ENCODE measurements around the gene PPP1R12B.
"Not testable (repeated sequence)": the region's sequence is repeated elsewhere in the genome, so short reads cannot be mapped to it uniquely, and the experiment has no call there.

The PPP1R12B gene

DNA sequence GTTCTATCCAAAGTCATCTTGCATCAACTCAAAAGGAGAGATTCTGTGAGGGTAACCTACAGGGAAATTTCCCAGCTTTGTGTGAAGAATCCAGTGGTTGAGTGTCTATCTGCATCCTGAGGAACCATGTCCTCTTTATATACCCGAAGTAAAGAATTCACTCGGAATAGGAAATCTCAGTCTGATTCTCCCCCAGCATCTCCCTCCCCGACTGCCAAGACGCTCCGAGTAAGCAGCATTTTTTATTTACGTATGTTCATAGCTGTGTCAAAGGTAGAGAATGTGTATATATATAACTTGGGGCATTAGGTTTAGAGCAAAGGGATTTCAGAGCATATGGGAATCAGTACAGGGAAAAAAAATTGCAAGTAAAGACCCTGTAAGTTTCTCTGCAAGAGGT is 191.5 kb downstream of the PPP1R12B start:
- DNase-seq = no peak

DNA sequence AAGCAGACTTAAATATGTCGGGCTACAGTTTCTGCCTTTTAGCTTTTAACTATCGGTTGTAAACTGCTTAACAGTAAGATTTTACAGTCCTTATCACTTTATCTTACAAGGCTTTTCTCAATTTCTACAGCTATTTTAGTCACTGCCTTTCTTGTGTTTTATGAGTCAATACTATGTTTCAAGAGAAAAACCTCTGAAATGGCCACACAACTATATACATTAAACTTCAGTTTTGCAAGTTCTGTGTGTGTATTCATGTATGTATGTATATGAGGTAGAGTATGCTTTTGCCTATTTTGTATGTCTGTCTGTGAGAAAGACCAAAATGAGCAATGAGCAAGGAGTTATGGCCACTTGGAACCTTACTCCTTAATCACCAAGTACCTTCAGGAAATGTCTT is 191.9 kb downstream of the PPP1R12B start:
- DNase-seq = no peak

DNA sequence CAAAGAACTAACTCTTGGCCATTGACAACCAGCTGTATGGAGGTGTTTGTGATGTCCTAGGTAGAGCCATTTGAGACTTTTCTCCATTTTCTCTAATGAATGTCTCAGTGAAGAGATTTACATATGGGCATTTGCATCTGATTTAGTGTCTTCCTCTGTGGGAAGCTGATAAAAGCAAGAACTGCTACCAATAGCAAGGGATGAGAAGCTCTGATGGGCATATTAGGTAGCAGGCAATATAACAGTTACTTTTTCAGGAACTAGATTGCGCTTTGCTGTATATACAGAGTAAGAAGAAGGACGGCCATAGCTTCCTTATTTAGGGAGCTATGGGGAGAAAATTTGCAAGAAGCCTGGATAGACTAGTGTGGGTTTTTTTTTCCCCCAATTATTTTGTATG is 192.4 kb downstream of the PPP1R12B start:
- not testable (repeated sequence) for DNase-seq

DNA sequence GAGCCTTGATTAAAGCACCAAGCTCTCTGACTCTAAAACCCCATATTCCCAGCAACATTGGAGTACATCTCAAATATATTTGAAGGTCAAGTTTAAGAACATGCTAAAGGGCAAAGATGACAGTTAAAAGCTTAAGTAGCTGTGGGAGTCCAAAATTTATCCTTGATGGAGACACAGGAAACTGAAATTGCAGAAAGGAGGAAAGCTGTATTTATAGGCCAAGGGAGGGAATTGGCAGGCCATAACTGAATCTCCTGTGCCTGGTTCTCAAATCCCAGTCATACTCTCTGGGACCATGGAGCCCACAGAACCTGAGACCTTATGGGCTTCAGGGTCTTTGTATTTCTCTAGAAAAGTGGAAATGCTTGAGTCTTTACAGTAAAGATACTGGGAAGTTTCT is 193.9 kb downstream of the PPP1R12B start:
- DNase-seq = not testable (repeated sequence)

DNA sequence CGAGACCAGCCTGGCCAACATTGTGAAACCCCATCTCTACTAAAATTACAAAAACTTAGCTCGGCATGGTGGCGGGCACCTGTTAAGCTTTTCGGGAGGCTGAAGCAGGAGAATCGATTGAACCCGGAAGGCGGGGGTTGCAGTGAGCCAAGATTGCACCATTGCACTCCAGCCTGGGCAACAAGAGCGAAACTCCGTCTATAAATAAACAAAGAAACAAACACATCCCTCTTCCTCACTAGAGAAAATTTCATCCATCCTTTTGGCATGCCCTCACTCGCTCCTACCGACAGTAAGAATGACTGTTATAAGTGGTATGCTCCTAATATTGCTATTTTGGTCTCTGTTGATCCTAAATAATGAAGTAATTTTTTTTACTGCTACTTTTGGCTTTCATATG is 195.0 kb downstream of the PPP1R12B start:
- not testable (repeated sequence) for DNase-seq

DNA sequence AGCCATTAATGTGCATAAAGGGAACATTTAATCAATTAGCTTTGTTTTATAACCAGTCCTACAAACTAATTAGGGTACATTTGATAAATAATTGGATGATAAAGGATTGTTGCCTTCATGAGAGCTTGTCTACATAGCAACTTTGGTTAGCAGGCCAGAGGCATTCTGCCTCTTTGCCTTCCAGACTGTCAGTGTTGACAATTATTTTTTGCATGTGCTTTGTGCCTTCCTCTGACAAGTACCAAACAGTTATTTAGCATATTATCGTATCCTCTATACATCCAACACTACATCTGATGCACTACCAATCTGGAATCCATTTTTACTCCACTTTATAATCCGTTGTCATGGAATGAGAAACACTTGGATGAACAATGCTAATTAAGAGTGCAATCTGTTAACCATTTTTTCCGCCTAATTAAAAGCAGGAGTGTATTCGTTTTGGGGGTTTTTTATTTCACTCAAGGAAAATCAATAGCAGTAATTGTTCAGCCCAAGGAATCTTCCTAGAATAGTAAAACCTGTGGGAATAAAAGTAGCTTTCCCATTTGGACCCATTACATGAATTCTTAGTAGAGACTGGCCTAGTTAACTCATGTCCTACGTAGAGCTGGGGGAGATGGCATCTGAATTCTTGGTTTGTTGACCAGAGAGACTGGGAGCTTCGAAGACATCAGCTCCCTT is 196.4 kb downstream of the PPP1R12B start:
- not testable (repeated sequence) for DNase-seq

DNA sequence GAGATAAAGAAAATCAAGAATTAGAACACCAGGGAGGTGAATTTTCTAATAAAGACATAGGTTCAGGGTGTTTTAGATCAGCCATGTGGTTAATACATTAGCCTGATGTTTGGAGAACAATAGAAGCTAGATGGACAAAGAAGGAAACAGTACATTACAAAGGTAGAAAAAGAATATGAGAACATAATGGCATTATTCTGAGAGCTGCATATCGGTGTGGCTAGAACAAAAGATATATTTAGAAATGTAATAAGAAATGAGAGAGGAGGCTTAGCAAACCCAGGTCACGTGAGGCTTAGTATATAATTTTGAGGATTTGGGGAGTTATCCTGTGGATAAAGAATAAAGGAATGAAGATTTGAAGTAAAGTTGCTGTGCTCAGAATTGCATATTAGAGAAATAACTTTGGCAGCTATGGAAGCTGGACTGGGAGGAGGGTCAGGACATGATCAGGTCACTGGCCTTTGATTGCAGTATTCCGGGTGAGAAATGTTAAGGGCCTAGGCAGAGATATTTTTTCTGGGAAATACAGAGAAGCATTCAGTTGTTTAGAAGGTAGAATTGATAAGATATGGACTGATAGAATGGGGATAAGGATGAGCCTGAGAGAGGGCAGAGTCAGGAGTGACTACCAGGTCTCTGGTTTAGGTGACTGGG is 197.3 kb downstream of the PPP1R12B start:
- not testable (repeated sequence) for DNase-seq

DNA sequence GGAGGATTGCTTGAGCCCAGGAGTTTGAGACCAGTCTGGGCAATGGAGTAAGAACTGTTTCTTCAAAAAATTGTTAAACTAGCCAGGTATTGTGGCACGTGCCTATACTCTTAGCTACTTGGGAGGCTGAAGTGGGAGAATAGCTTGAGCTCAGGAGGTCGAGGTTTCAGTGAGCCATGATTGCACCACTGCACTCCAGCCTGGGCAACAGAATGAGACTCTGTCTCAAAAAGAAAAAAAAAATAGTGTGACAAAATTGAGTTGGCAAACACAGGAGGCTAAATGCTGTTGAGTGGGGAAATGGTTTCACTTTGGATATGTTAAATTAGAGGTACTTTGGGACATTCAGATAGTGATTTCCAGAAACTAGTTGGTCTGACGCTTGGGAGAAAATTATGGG is 197.9 kb downstream of the PPP1R12B start:
- DNase-seq = not testable (repeated sequence)

DNA sequence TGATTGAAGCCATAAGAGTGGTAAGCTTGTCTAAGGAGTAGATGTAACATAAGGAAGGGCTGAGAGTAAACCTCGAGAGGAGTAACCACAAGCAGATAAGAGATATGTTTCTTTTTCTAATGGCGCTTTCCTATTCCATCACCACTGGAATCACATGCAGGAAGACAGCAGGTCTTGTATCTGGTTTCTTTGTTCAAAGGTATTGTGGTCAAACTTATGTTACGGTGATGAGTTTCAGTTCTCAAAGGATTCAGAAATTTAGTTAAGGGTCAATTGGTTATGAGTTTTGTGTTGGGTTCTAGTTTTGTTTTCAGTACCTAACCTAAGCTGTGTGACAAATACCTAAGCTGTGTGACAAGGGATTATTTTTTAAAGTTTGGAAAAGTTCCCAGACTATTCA is 198.3 kb downstream of the PPP1R12B start:
- DNase-seq = not testable (repeated sequence)

DNA sequence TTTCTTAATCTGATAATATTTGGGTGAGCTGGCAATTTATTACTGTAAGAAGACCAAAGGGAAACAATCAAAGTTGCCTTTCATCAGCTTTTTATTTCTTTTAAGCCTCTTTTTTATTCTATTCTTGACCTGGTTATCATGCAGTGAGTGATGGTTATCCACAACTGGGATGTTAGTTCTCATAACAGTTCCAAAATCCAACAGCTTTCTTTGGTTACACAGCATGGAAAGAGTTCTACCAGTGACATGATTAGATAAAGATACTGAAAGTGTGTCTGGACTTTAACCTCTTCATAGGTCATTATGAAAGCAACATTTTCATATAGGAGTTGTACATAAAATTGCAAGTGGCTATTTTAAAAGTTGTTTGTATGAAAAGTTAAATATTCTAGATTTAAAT is 198.7 kb downstream of the PPP1R12B start:
- DNase-seq = no peak

DNA sequence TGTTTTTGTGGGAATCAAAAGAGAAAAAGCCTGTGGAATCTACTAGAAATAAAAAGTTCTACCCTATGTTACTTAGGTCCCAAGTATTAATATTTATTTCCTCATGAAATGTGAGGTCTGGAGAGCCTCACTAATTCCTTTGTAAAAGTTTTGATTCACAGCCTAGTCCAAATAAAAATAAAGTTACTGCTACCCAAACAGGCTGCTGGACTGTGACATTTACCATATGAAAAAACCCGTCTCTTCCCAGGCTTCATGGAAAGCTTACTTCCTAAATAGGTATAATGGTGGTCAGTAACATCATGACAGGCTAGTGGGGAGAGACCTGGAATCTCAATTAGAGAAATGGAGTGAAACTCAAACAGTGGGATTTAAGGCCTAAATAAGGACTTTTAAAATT is 201.6 kb downstream of the PPP1R12B start:
- not testable (repeated sequence) for DNase-seq

DNA sequence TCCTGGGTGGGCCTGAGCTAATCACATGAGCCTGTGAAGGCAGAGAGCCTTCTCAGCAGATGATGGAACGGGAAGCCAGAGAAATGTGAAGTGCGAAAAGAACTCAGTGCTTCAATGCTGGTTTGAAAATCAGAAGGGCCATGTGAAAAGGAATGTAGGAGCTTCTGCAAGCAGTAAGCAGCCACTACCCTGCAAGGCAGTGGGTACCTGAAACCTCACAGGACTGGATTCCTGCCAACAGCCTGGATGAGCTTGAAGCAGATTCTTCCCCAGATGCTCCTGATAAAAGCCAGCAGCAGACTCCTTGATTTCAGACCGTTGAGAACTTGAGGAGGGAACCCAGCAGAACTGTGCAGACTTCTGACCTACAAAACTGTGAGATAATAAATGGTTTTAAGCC is 203.2 kb downstream of the PPP1R12B start:
- DNase-seq = no peak

DNA sequence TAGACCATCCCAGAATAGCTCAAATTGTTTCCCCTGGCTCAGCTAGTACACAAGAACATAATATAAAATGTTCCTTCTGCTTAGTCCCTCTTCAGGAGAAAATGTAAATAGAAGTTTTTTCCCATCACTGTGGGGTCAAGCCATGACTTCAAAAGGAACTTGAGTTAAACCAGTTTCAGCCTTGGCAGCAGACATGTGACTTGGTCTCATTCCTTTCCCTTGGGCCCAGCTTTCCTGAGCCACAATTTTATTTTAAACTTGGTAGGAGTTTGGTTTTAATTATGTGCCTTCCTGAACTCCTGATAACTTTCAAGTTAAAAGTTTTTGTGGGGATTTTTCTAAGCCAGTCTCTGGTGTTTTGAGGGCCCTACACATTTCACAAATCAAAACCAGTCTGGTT is 204.1 kb downstream of the PPP1R12B start:
- DNase-seq = not testable (repeated sequence)

DNA sequence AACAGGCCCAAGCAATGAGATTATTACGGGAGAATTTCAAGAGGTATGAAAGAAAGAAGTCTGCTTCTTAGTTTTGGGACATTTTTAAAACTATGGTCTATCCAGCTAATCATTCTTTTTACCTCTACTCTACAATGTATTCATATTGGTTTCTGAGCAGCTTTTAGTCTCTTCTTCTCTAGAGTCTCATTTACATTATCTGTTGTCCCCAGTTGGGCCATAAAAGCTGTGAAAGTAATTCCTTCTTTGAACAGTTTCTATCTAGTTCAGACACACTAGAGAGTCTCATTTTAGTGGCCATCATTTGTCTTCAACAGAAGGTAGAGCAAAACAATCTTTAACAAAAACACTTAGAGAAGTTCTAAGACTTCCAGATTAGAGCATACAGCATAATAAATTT is 204.6 kb downstream of the PPP1R12B start:
- not testable (repeated sequence) for DNase-seq

DNA sequence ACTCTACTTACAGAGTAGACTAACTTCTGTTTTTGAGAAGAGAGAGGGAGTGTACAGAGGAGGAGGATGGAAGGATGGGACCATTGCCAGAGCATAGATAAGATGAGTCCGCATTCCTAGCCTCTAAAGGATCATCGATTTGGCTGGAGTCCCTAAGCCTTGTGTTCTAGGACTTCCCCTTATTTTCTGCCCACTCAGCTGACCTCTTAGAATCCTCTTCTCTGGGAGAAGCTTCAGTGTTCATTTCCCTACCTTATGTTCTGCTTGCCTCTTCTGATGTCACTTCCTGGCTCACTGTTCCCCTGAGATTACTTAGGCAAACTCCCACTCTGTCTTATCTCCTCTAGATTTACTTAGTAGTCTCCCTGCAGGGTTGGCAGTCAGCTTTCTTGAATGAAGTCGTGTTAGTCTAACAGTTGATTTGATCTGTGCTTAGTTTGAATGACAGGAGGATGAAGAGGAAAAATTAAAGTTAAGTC is 205.1 kb downstream of the PPP1R12B start:
- DNase-seq = no peak

DNA sequence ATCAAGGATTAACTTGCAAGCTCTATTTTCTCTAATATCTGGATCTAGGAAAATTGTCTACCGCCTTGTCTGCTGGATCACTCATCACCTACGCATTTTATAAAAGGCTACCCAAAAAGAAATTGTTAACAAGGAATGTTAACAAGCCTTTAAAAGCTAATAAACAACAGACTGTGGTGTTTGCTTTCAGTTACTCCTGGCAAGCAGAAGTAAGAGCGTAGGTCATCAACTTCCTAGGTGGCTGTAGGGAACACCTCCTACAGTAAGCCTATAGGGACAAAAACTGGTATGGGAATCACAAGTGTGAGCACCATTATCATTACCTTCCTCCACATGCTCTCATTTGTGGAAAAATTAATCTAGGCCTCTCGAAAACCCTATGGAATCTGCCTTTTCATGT is 206.1 kb downstream of the PPP1R12B start:
- DNase-seq = not testable (repeated sequence)

DNA sequence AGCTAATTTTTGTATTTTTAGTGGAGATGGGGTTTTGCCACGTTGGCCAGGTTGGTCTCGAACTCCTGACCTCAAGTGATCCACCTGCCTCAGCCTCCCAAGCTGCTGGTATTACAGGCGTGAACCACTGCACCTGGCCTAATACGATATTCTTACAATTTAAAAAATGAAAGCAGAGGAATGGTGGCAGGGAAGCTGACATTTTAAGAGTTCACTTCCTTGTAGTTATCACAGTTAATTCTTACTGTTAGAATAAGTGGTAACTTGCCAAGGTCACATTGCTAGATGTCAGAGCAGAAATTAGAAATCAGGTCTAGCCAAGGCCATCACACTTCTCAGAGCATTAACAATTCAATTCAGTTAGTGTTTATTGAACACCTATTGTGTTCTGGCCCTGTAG is 207.5 kb downstream of the PPP1R12B start:
- DNase-seq = not testable (repeated sequence)

DNA sequence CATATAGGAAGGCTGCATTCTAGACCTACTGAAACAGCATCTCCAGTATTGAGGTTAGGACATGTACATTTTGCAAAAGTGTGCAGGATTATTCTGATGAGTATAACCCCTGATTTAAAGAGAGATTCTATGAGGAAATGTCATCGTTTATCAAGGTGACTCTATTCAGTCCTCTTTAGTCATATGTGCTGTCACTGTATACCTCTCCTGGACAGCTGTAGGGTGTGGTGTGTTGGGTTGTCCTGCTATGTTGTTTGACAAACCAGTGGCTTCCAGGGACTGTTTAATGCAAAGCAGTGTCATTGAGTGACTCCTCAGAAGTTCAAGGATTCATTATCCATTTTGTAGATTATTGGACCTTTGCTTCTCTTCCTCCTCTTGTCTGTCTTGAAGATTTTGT is 209.2 kb downstream of the PPP1R12B start:
- DNase-seq = not testable (repeated sequence)

DNA sequence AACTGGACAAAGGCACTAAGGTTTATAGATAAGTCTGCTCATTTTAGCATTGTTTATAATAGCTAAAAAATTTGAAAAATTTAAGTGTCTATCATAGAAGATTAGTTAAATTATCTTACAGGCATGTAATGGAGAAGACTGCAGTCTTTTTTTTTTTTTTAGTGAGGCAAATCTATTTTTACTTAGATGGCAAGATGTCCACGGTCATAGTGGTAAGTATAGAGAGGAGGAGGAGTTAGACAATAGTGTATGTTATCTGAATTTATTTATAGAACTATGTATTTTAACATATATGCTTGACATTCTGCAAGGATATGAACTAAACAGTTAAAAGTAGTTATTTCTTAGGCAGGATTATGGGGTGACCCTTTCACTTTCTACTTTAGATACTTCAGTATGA is 212.7 kb downstream of the PPP1R12B start:
- no peak for DNase-seq

DNA sequence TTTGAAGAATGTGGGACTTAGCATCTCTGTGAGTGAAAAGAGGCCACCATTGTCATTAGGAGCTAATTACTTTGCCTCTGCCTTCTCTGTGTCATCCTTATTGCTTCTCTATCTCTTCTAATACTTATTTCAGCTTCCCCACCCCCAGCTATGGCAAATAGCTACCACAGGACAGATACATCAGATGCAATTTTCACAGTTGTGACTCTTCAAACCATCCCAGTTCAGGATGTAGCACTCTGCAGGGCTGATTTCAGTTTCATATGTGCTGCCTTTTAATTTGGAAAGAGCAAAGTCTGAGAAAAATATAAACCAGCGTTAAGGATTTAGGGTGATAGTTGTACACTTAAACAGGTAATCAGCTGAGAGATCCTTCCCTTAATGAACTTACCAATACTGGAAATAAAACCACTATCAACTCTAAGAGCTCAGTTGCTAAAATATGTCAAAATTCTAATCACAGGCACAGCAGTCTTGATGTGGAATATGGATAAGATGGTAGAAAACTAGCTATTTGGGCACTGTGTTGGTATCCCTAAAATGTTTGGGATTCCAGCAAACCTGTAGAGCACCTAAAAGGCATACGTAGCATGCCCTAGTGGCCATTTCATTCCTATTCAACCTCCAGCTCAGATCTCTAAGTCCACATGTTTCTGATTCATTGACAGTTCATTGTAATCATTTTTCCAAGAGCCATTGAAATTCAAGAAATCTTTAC is 213.4 kb downstream of the PPP1R12B start:
- DNase-seq = no peak

DNA sequence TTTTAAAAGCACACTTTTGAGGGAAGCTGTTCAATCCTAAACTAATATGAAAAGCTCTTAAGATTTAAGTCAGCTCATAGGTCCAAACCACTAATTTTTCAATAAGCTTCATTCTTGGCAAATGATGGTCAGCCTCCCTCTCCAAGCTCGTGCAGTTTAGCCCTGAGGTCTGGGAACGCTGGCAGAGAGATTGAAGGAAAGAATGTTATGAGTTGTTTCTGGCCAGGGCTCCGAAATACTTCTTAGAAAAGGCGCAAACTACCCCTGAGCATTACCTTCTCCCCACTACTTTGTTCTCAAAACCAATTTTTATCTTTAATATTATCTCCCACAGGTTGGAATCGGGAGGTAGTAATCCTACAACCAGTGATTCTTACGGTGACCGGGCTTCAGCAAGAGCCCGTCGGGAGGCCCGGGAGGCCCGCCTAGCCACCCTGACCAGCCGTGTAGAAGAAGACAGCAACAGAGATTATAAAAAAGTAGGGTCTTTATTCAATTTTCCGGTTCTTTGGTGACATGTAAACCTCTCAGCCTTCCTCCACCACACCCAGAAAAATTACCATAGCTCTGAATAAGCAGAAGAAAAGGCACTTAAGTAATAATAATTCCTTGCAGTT is 214.1 kb downstream of the PPP1R12B start:
- no peak for DNase-seq

DNA sequence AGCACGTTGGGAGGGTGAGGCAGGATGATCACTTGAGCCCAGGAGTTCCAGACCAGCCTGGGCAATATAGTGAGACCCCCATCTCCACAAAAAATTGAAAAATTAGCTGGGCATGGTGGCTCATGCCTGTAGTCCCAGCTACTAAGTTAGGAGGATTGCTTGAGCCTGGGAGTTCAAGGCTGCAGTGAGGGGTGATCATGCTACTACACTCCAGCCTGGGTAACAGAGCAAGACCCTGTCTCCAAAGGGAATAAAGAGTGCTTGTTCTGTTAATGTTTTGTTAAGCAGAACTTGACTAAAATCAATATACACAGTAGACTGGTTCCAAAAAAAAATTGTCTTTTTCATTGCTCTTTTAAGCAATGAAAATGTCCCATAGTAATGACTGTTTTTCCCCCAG is 215.3 kb downstream of the PPP1R12B start:
- DNase-seq = no peak

DNA sequence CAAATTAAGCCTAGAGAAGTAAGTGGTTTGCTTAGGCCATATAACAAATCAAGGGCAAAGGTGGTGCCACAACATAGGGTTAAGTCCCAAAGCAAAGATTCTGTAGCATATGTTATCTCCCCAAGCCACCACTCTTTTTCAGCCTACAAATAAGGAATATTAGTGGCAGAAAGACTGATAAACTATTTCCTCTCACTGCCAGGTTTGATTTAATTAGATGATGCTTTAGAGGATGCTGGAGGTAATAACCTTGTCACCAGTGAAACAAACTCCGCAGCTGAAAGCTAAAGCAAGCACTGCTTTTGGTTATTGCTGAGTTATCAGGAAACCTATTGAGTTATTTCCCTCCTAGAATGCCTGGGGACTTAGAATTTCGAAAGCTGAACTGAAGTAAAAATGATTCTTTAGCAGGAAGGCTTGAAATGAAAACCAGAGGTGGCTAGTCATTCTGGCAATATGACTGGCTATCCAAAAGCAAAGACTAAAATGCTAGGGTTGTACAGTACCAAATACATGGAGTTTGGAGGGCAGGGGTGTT is 216.5 kb downstream of the PPP1R12B start:
- DNase-seq = no peak

All from stimulated activated CD4-positive, alpha-beta T cell treated with anti-CD3 and anti-CD28 coated beads, Interleukin-4, amount 100 ng/mL, for 24 hours (primary cell).